Glomerular visceral epithelial cell (primary cell): ENCODE results near the gene EPN3.

Experiments
- DNase-seq: peaks from one replicate; pipeline ENCODE4 v3.0.0-alpha.2; 2016; ENCODE audit errors: extremely low spot score

The EPN3 gene

GRCh38 chr17:50511058-50511457 is 21.5 kb upstream of the EPN3 start:
- no peak for DNase-seq

GRCh38 chr17:50513495-50513894 is 19.0 kb upstream of the EPN3 start:
- DNase-seq = no peak

DNA sequence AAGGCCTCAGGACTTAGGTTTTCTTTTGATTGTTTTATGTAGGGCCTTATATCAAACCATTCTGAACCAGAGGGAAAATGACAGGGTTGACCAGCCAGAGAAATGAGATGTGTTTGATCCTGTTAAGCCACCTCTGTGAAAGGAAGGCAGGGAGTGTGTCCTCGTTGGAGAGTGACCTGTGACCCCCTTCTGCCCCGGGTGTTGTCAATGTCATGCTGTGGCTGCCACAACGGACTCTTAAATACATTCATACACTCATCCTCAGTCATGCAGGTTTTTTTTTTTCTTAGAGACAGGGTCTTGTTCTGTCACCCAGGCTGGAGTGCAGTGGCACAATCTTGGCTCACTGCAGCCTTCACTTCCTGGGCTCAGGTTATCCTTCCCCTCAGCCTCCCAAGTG is 18.1 kb upstream of the EPN3 start:
- DNase-seq = no peak

- DNase-seq = peak; percentile 53
Measured at GRCh38 chr17:50514936-50515702, 17.4 kb upstream of the EPN3 start.

GRCh38 chr17:50517011-50517410 is 15.5 kb upstream of the EPN3 start:
- DNase-seq = no peak

- no peak for DNase-seq
Measured at GRCh38 chr17:50517504-50518383, 14.8 kb upstream of the EPN3 start.

DNA sequence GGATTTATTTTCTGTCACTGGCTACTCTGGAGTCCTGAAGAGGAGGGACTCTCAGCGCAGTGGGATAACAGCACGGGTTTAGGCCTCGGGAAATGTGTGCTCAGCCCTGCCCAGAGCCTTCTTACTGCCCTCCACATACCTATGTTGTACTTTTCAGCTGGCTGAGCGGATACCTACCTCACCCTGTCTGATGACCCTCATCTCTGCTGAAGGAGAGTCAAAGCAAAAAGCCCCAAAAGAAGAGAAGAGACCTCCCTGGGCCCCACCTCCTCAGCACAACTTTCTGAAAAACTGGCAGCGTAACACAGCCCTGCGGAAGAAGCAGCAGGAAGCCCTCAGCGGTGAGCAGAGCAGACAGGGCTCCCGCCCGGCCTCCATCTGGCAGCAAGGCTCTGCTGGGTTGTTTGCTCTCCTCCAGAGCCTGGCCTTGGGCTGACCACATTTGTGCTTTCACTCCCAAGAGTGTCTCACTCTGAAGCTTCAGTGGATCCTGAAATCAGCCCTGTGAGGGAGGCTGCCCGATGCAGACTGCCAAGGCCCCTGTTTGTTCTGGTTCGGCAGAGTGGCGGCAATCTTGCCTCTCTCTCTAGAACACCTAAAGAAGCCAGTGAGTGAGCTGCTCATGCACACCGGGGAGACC is 14.0 kb upstream of the EPN3 start:
- DNase-seq = no peak

DNA sequence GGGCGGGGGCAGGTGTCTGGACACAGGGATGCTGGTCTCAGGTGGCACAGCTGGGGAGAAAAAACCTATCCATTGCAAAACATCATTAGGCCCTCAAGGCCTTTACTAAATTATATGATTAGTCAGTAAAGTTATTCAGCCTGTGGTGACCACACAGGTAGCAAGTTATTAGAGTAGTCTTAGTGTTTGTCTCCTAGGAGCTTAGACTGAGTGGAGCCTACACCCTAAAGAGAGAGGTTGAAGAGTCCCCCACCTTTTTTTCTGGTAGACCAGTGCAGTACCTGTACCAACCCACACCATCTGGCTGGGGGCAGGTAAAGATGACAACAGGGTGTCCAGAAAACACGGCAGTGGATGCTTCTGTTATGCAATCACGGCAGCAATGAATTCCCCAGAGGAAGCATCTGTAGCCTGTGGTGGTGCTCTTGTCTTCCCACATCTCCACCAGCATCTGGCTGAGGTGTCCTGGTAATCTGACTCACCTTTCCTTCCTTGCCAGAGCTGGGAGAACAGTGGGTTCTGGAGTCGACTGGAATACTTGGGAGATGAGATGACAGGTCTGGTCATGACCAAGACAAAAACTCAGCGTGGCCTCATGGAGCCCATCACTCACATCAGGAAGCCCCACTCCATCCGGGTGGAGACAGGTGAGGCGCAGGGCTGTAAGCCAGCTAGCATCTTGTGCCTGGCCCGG is 13.2 kb upstream of the EPN3 start:
- no peak for DNase-seq

DNA sequence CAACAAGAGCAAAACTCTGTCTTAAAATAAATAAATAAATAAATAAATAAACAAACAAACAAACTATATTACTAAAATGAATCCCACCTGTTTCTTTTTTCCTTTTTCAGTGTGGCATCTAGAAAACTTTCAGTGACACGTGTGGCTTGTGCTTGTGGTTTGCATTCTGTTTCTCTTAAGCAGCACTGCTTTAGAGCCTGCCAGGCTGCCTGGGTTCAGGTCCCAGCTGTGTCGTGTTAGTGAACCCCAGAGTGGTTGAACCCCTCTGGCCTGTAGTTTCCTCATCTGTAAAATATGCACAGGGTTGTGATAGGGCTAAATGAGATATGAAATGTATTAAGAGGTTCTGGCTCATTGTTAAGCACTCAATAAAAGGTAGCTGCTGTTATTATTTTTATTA is 12.1 kb upstream of the EPN3 start:
- DNase-seq = no peak

- no peak for DNase-seq
Measured at GRCh38 chr17:50521514-50521913, 11.0 kb upstream of the EPN3 start.

GRCh38 chr17:50522766-50523165 is 9.8 kb upstream of the EPN3 start:
- no peak for DNase-seq

DNA sequence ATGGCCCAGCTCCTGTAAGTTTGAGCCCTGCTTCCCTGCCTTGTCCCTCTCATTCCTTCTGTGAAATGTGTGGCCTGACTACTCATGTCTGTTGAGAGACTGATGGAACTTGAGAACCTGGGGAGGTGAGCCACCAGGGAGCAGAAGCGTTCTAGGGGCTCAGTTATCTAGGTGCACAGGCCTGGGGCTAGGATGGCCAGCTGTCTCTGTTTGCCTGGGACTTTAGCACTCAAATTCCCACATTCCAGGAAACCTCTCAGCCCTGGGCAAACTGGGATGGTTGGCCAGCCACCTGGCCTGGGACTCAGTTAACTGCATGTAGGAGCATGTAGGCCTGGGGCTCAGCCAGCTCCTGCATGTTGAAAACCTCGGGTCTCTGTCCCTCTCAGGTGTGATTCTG is 9.3 kb upstream of the EPN3 start:
- DNase-seq = no peak

- DNase-seq = no peak
Measured at GRCh38 chr17:50524838-50525237, 7.7 kb upstream of the EPN3 start.

DNA sequence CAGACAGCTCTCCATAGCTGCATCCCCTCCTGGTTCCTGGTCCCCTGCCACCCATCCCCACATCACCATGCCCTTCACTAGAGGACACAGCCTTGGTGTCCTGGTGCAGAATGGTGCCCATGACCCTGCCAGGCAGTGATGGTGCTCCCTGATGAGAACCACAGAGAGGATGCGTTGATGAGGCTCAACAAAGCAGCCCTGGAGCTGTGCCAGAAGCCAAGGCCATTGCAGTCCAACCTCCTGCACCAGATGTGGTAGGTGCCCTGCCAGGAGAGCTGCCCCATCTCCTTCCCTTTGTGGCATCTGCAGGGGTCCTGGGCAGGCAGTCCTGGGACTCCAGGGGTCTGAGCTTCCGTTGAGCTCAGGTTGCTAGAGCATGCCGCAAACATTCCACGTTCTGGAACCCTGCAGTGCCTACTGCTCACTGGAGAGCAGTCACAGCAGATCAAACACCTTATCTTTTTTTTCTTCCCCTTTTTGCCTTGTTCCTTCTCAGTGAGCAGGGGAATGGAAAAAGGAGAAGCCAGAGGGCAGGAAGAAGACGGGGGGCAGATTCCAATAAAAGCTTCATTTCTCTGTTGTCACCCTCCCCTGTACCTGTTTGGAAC is 5.3 kb upstream of the EPN3 start:
- no peak for DNase-seq

DNA sequence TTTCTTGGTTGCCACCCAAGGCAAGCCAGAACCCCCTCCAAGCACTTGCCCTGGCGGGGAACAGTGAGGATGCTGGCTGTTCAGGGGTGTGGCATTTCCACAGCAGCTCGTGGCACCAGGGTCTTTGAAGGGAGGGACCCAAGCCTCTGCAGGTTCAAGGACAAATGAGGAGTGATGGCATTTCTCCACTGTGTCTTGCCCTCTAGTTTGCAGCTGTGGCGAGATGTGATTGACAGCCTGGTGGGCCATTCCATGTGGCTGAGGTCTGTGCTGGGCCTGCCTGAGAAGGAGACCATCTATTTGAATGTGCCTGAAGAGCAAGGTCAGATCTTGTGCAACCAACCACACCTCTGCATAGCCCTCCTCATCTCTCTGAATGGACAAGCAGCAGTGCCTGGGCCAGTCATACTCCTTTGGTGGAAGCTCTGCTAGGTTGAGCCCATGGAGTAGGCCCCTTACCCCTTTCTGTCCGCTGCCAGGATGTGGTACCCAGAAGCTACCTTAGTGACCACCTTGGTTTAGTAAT is 4.5 kb upstream of the EPN3 start:
- DNase-seq = no peak

DNA sequence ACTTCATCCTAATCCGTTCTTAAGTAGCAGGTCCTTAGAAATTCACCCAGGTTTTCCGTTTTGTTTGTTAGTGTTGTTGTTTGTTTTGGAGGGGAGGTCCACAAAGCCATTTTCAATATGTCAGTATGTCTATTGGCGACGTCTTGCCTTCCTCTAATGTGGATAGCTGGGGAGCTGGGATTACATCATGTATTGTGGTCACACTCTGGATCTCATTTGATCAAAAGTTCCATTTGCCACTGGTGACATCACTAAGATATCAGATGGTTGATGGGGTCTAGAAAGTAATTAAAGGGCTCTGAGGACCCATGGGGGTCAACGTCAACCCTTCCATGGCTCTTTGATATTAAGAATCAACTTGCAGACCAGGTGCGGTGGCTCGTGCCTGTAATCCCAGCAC is 2.7 kb upstream of the EPN3 start:
- no peak for DNase-seq

- DNase-seq = no peak
Measured at GRCh38 chr17:50531428-50532025, 1.0 kb upstream of the EPN3 start.

- DNase-seq = no peak
Measured at GRCh38 chr17:50533185-50533584, 650 bp downstream of the EPN3 start.

DNA sequence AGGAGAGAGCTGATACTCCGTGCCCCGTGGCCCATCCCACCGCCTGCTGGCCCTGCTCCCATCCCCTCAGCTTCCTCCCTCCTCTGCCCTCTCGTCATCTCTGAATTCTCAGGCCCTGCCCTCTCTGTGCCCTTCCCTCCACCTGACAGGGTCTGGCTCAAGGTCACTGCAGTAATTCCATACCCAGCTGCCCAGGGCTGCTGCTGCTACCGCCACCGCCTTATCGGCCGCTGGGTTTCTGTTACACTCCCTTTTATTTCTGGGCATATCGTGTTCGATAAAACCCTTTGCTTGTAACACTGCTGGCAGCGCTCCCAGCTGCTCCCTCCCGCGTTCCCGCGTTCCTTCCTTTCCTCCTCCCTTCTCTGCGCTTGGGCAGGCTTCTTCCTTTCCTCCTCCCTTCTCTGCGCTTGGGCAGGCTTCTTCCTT is 1.2 kb downstream of the EPN3 start:
- peak; percentile 37 for DNase-seq

GRCh38 chr17:50534222-50534978 is 1.9 kb downstream of the EPN3 start:
- no peak for DNase-seq
